ENCODE measurements around the gene ATG16L1.

ATG16L1 gene

DNA sequence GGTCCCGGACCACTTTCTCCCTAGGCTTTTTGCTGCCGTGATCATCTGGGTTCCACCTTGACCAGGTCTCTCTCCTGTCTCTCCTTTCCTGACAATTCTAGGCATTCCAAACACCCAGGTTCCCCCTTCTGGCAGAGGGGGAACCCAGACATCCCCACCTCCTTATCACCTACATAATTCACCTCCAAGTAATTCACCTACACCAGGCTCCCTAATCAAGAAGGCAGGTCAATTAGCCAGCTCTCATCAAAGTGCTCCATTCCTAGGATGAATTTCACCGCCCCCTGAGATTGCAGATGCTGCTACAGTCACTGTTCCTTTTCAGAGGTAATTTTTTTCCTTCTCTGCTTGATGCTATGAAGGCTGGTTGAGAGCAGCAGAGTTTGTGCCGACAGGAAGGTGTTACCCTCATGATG, 42.3 kb upstream of the ATG16L1 start:
- peak overlapping the region; percentile 13 for H3K27ac ChIP-seq (ENCODE audit: low read depth, low read length)
- H3K79me2 ChIP-seq (ENCODE audit: control insufficient read depth, insufficient read depth, low read length): no peaks in the 10 kb centered on the region
- DNase-seq: no peak
- H3K4ac ChIP-seq (ENCODE audit: low read depth, low read length): no peak overlapping the region
- H3K27me3 ChIP-seq (ENCODE audit: insufficient read depth, low read length, poor library complexity): no peaks in the 10 kb centered on the region
- no peak overlapping the region for H4K8ac ChIP-seq (ENCODE audit: low read depth, low read length)
- H3K23ac ChIP-seq (ENCODE audit: low read length): no peak overlapping the region
- no peak overlapping the region for H2AK5ac ChIP-seq (ENCODE audit: low read length)
- no peak overlapping the region for H2BK120ac ChIP-seq (ENCODE audit: low read depth, low read length)
- H3K4me2 ChIP-seq (ENCODE audit: low read length): no peak overlapping the region
- H3K18ac ChIP-seq (ENCODE audit: low read length): peak overlapping the region; percentile 8
- peaks cover 2% of the 10 kb centered on the region for H3K4me1 ChIP-seq (ENCODE audit: control insufficient read depth, low read depth, low read length)
- no peak overlapping the region for H2BK5ac ChIP-seq (ENCODE audit: low read length)
- H3K4me3 ChIP-seq (ENCODE audit: low read length): no peak overlapping the region
- H3K36me3 ChIP-seq (ENCODE audit: control insufficient read depth, insufficient read depth, low read length): no peaks in the 10 kb centered on the region
- no peak overlapping the region for H3K9ac ChIP-seq (ENCODE audit: low read length)
- H3K56ac ChIP-seq (ENCODE audit: low read length): no peak overlapping the region
- H4K5ac ChIP-seq (ENCODE audit: low read length): no peak overlapping the region
- H3K79me1 ChIP-seq (ENCODE audit: low read length): no peaks in the 10 kb centered on the region
- no peak overlapping the region for H2BK15ac ChIP-seq (replicated peaks; ENCODE audit: low read depth)
- no CpG with 5 or more reads among the region's 4 CpGs for WGBS (ENCODE audit: extremely low coverage, insufficient coverage, low lambda C conversion rate)

DNA sequence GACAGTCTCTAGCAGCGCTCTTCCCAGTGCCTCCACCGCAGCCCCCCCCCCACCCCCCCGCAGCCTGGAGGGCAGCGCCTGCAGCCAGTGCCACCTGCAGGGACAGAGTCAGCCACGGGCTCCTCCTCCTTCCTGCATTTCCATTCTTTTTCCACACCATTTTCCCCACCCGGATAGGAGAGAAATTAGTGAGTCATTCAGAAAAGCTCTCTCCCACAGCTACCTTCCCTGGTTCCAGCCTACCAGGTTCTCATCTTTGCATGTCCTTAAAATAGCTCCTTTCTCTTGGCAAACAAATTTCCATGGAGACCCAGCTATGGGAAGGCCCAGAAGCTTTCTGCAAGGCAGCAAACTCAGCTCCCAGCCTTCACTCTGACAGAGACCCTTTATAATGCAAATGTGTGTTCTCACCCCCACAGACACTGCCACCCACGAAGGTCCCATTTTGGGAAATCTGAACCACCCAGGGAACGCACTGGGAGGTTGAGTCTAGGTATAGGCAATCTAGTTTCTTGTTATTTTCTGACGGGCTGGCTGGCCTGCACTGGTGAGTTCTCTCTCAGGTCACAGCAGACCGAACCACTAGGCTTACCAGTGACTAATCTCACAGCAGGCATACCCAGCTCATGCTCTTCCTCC, 41.8 kb upstream of the ATG16L1 start:
- no peak overlapping the region for H3K18ac ChIP-seq (ENCODE audit: low read length)
- no peak overlapping the region for H3K23ac ChIP-seq (ENCODE audit: low read length)
- H3K79me1 ChIP-seq (ENCODE audit: low read length): no peaks in the 10 kb centered on the region
- no peak overlapping the region for H2AK5ac ChIP-seq (ENCODE audit: low read length)
- H2BK120ac ChIP-seq (ENCODE audit: low read depth, low read length): no peak overlapping the region
- DNase-seq: peak; percentile 86
- H3K79me2 ChIP-seq (ENCODE audit: control insufficient read depth, insufficient read depth, low read length): no peaks in the 10 kb centered on the region
- H3K4me1 ChIP-seq (ENCODE audit: control insufficient read depth, low read depth, low read length): peaks cover 2% of the 10 kb centered on the region
- no CpG with 5 or more reads among the region's 10 CpGs for WGBS (ENCODE audit: extremely low coverage, insufficient coverage, low lambda C conversion rate)
- no peak overlapping the region for H3K4ac ChIP-seq (ENCODE audit: low read depth, low read length)
- no peak overlapping the region for H2BK5ac ChIP-seq (ENCODE audit: low read length)
- H3K27ac ChIP-seq (ENCODE audit: low read depth, low read length): peak overlapping the region; percentile 60
- H3K27me3 ChIP-seq (ENCODE audit: insufficient read depth, low read length, poor library complexity): no peaks in the 10 kb centered on the region
- H4K5ac ChIP-seq (ENCODE audit: low read length): no peak overlapping the region
- H4K8ac ChIP-seq (ENCODE audit: low read depth, low read length): no peak overlapping the region
- no peaks in the 10 kb centered on the region for H3K36me3 ChIP-seq (ENCODE audit: control insufficient read depth, insufficient read depth, low read length)
- no peak overlapping the region for H3K56ac ChIP-seq (ENCODE audit: low read length)
- H2BK15ac ChIP-seq (replicated peaks; ENCODE audit: low read depth): no peak overlapping the region
- H3K4me2 ChIP-seq (ENCODE audit: low read length): no peak overlapping the region
- no peak overlapping the region for H3K9ac ChIP-seq (ENCODE audit: low read length)
- no peak overlapping the region for H3K4me3 ChIP-seq (ENCODE audit: low read length)

GRCh38 chr2:233210281-233210680, 41.2 kb upstream of the ATG16L1 start:
- DNase-seq: no peak
- no peak overlapping the region for H3K18ac ChIP-seq (ENCODE audit: low read length)
- H2AK5ac ChIP-seq (ENCODE audit: low read length): no peak overlapping the region
- no peak overlapping the region for H3K9ac ChIP-seq (ENCODE audit: low read length)
- no peak overlapping the region for H2BK15ac ChIP-seq (replicated peaks; ENCODE audit: low read depth)
- H3K4me3 ChIP-seq (ENCODE audit: low read length): no peak overlapping the region
- no peak overlapping the region for H3K4ac ChIP-seq (ENCODE audit: low read depth, low read length)
- H3K56ac ChIP-seq (ENCODE audit: low read length): no peak overlapping the region
- no peak overlapping the region for H2BK120ac ChIP-seq (ENCODE audit: low read depth, low read length)
- no peaks in the 10 kb centered on the region for H3K79me1 ChIP-seq (ENCODE audit: low read length)
- H3K4me2 ChIP-seq (ENCODE audit: low read length): no peak overlapping the region
- no peak overlapping the region for H4K5ac ChIP-seq (ENCODE audit: low read length)
- H3K4me1 ChIP-seq (ENCODE audit: control insufficient read depth, low read depth, low read length): peaks cover 2% of the 10 kb centered on the region
- H3K23ac ChIP-seq (ENCODE audit: low read length): no peak overlapping the region
- H3K36me3 ChIP-seq (ENCODE audit: control insufficient read depth, insufficient read depth, low read length): no peaks in the 10 kb centered on the region
- no peaks in the 10 kb centered on the region for H3K79me2 ChIP-seq (ENCODE audit: control insufficient read depth, insufficient read depth, low read length)
- H4K8ac ChIP-seq (ENCODE audit: low read depth, low read length): no peak overlapping the region
- no CpG with 5 or more reads among the region's 8 CpGs for WGBS (ENCODE audit: extremely low coverage, insufficient coverage, low lambda C conversion rate)
- H3K27me3 ChIP-seq (ENCODE audit: insufficient read depth, low read length, poor library complexity): no peaks in the 10 kb centered on the region
- no peak overlapping the region for H2BK5ac ChIP-seq (ENCODE audit: low read length)
- H3K27ac ChIP-seq (ENCODE audit: low read depth, low read length): peak overlapping the region; percentile 60

- Histone ChIP-seq H3K27ac (ENCODE audit: low read depth, low read length) (no peak overlapping the region), H3K18ac (ENCODE audit: low read length) (no peak overlapping the region), H2BK15ac (replicated peaks; ENCODE audit: low read depth) (no peak overlapping the region), H3K79me2 (ENCODE audit: control insufficient read depth, insufficient read depth, low read length) (no peaks in the 10 kb centered on the region), H3K56ac (ENCODE audit: low read length) (no peak overlapping the region), H3K36me3 (ENCODE audit: control insufficient read depth, insufficient read depth, low read length) (no peaks in the 10 kb centered on the region), H2BK120ac (ENCODE audit: low read depth, low read length) (no peak overlapping the region), H3K4ac (ENCODE audit: low read depth, low read length) (no peak overlapping the region), H3K79me1 (ENCODE audit: low read length) (no peaks in the 10 kb centered on the region), H3K4me2 (ENCODE audit: low read length) (no peak overlapping the region), H3K23ac (ENCODE audit: low read length) (no peak overlapping the region), H4K8ac (ENCODE audit: low read depth, low read length) (no peak overlapping the region), H2BK5ac (ENCODE audit: low read length) (no peak overlapping the region), H3K27me3 (ENCODE audit: insufficient read depth, low read length, poor library complexity) (no peaks in the 10 kb centered on the region), H2AK5ac (ENCODE audit: low read length) (no peak overlapping the region), H4K5ac (ENCODE audit: low read length) (no peak overlapping the region), H3K4me3 (ENCODE audit: low read length) (no peak overlapping the region), H3K4me1 (ENCODE audit: control insufficient read depth, low read depth, low read length) (peaks cover 2% of the 10 kb centered on the region), H3K9ac (ENCODE audit: low read length) (no peak overlapping the region)
- WGBS (ENCODE audit: extremely low coverage, insufficient coverage, low lambda C conversion rate): no CpG with 5 or more reads among the region's 18 CpGs
- no peak for DNase-seq
These were observed 40.5 kb upstream of the ATG16L1 start for GRCh38 chr2:233210843-233211547.

- Histone ChIP-seq H3K79me2 (ENCODE audit: control insufficient read depth, insufficient read depth, low read length) (no peaks in the 10 kb centered on the region), H3K27me3 (ENCODE audit: insufficient read depth, low read length, poor library complexity) (no peaks in the 10 kb centered on the region), H4K5ac (ENCODE audit: low read length) (no peak overlapping the region), H3K27ac (ENCODE audit: low read depth, low read length) (no peak overlapping the region), H4K8ac (ENCODE audit: low read depth, low read length) (no peak overlapping the region), H3K4ac (ENCODE audit: low read depth, low read length) (no peak overlapping the region), H3K4me3 (ENCODE audit: low read length) (no peak overlapping the region), H3K4me1 (ENCODE audit: control insufficient read depth, low read depth, low read length) (peaks cover 2% of the 10 kb centered on the region), H3K18ac (ENCODE audit: low read length) (no peak overlapping the region), H3K79me1 (ENCODE audit: low read length) (no peaks in the 10 kb centered on the region), H2BK5ac (ENCODE audit: low read length) (no peak overlapping the region), H2BK120ac (ENCODE audit: low read depth, low read length) (no peak overlapping the region), H3K56ac (ENCODE audit: low read length) (no peak overlapping the region), H2BK15ac (replicated peaks; ENCODE audit: low read depth) (no peak overlapping the region), H2AK5ac (ENCODE audit: low read length) (no peak overlapping the region), H3K23ac (ENCODE audit: low read length) (no peak overlapping the region), H3K9ac (ENCODE audit: low read length) (no peak overlapping the region), H3K36me3 (ENCODE audit: control insufficient read depth, insufficient read depth, low read length) (no peaks in the 10 kb centered on the region), H3K4me2 (ENCODE audit: low read length) (no peak overlapping the region)
- DNase-seq: no peak
- no CpG with 5 or more reads among the region's 3 CpGs for WGBS (ENCODE audit: extremely low coverage, insufficient coverage, low lambda C conversion rate)
These were observed 40.0 kb upstream of the ATG16L1 start for GRCh38 chr2:233211548-233211895.

GRCh38 chr2:233213011-233213410, 38.5 kb upstream of the ATG16L1 start:
- no peak overlapping the region for H3K18ac ChIP-seq (ENCODE audit: low read length)
- H3K4me1 ChIP-seq (ENCODE audit: control insufficient read depth, low read depth, low read length): peaks cover 2% of the 10 kb centered on the region
- no peak overlapping the region for H3K4me2 ChIP-seq (ENCODE audit: low read length)
- no peak overlapping the region for H4K8ac ChIP-seq (ENCODE audit: low read depth, low read length)
- H3K79me2 ChIP-seq (ENCODE audit: control insufficient read depth, insufficient read depth, low read length): no peaks in the 10 kb centered on the region
- H3K23ac ChIP-seq (ENCODE audit: low read length): no peak overlapping the region
- no CpG with 5 or more reads among the region's 15 CpGs for WGBS (ENCODE audit: extremely low coverage, insufficient coverage, low lambda C conversion rate)
- no peak overlapping the region for H2AK5ac ChIP-seq (ENCODE audit: low read length)
- H2BK120ac ChIP-seq (ENCODE audit: low read depth, low read length): no peak overlapping the region
- H3K4ac ChIP-seq (ENCODE audit: low read depth, low read length): no peak overlapping the region
- H4K5ac ChIP-seq (ENCODE audit: low read length): no peak overlapping the region
- H3K4me3 ChIP-seq (ENCODE audit: low read length): no peak overlapping the region
- H2BK15ac ChIP-seq (replicated peaks; ENCODE audit: low read depth): no peak overlapping the region
- H3K36me3 ChIP-seq (ENCODE audit: control insufficient read depth, insufficient read depth, low read length): no peaks in the 10 kb centered on the region
- no peak for DNase-seq
- no peak overlapping the region for H3K27ac ChIP-seq (ENCODE audit: low read depth, low read length)
- H2BK5ac ChIP-seq (ENCODE audit: low read length): no peak overlapping the region
- H3K79me1 ChIP-seq (ENCODE audit: low read length): no peaks in the 10 kb centered on the region
- no peak overlapping the region for H3K56ac ChIP-seq (ENCODE audit: low read length)
- no peak overlapping the region for H3K9ac ChIP-seq (ENCODE audit: low read length)
- H3K27me3 ChIP-seq (ENCODE audit: insufficient read depth, low read length, poor library complexity): no peaks in the 10 kb centered on the region

Measured in mesendoderm (in vitro differentiated cells).